NCI-H82 treated with DMSO at 0.1 percent for 48 hours (cell line): ENCODE measurements around the gene FBN1.

ENCODE experiments used
- DNase-seq: peaks from one replicate; lab custom pipeline; 2025; ENCODE audit not compliant: unreplicated experiment; lab: John Stamatoyannopoulos, UW

The FBN1 gene

GRCh38 chr15:48522123-48522522 is 123.4 kb downstream of the FBN1 start:
- DNase-seq, result no peak

GRCh38 chr15:48520376-48521155 is 124.9 kb downstream of the FBN1 start:
- DNase-seq, result no peak

- no peak for DNase-seq
Observed at GRCh38 chr15:48516121-48516520, 129.4 kb downstream of the FBN1 start.

- no peak for DNase-seq
Observed at GRCh38 chr15:48515500-48515899, 130.0 kb downstream of the FBN1 start.

- no peak for DNase-seq
Observed at GRCh38 chr15:48514103-48514816, 131.2 kb downstream of the FBN1 start.

- DNase-seq, result no peak
Observed at GRCh38 chr15:48510976-48511375, 134.5 kb downstream of the FBN1 start.

- DNase-seq, result peak; percentile 40
Observed at GRCh38 chr15:48507416-48508065, 138.0 kb downstream of the FBN1 start.

- no peak for DNase-seq
Observed at GRCh38 chr15:48505067-48505466, 140.4 kb downstream of the FBN1 start.

- DNase-seq, result no peak
Observed at GRCh38 chr15:48501208-48501607, 144.3 kb downstream of the FBN1 start.

GRCh38 chr15:48500595-48500994 is 144.9 kb downstream of the FBN1 start:
- no peak for DNase-seq

- DNase-seq, result no peak
Observed at GRCh38 chr15:48499978-48500377, 145.5 kb downstream of the FBN1 start.

- no peak for DNase-seq
Observed at GRCh38 chr15:48498828-48499227, 146.7 kb downstream of the FBN1 start.

GRCh38 chr15:48494631-48495030 is 150.9 kb downstream of the FBN1 start:
- no peak for DNase-seq

- DNase-seq, result no peak
Observed at GRCh38 chr15:48493763-48494225, 151.7 kb downstream of the FBN1 start.

GRCh38 chr15:48493084-48493762 is 152.3 kb downstream of the FBN1 start:
- DNase-seq, result no peak

GRCh38 chr15:48486228-48486627 is 159.3 kb downstream of the FBN1 start:
- no peak for DNase-seq

- DNase-seq, result no peak
Observed at GRCh38 chr15:48481802-48482201, 163.7 kb downstream of the FBN1 start.

GRCh38 chr15:48479751-48480150 is 165.8 kb downstream of the FBN1 start:
- DNase-seq, result no peak

GRCh38 chr15:48478581-48478980 is 166.9 kb downstream of the FBN1 start:
- no peak for DNase-seq

- DNase-seq, result no peak
Observed at GRCh38 chr15:48477795-48478360, 167.6 kb downstream of the FBN1 start.
